K562 (cell line): ENCODE data around the gene KRT72. TPM values are rescaled to one million over a fixed set of nuclear protein-coding genes. Genes with fewer than 3 reads are reported as not detected.

ENCODE experiments used
- ATAC-seq: fragments of 200-7000 bp; cut with Tn5 transposase; 3 replicates; pipeline ENCODE4 v1.9.1; 2020; ENCODE audit warnings: moderate library complexity
- Bru-seq: library from RNA; stranded (reverse); fragments of 400-500 nt; gene quantifications from one replicate; lab custom pipeline; 2021; lab: Mats Ljungman, UMichigan
- BruChase-seq, 2 experiments: library from RNA; stranded (reverse); fragments of 400-500 nt; gene quantifications; one replicate each; lab custom pipeline; 2021; lab: Mats Ljungman, UMichigan
- BruUV-seq: library from RNA; stranded (reverse); fragments of 400-500 nt; replicated peaks from 2 replicates; lab custom pipeline; 2021; lab: Mats Ljungman, UMichigan
- CTCF ChIA-PET: fragments of 300-600 bp; formaldehyde crosslinking; extraction: SDS; loops from one replicate; lab custom pipeline; 2021; ENCODE audit warnings: low intra/inter-chr PET ratio; lab: Yijun Ruan, JAX
- POLR2A ChIA-PET: fragments of 300-600, 350-650 bp; sonication (Branson Sonifier 250); formaldehyde crosslinking; extraction: SDS; loops from one replicate; lab custom pipeline; 2021; ENCODE audit warnings: antibody characterized with exemption, inconsistent platforms; lab: Yijun Ruan, JAX
- DNase-seq, 4 experiments: peaks; one replicate each; pipeline versions ENCODE4 v3.0.0 to v3.0.0-alpha.2; 2011 to 2018; ENCODE audit warnings: low spot score in 3 of 4, mixed read lengths in 3 of 4; ENCODE audit errors: extremely low read depth in 1 of 4
- FAIRE-seq: peaks from 2 replicates; lab custom pipeline; 2011; peaks lifted over from hg19 to GRCh38; lab: Jason Lieb, UNC
- H2AFZ ChIP-seq: 2 replicates; pipeline ENCODE4 v1.6.0; 2011; ENCODE audit warnings: low read depth, low read length, control low read depth, inconsistent platforms
- H3K27ac ChIP-seq: fragments of 200-600 bp; 3 replicates; pipeline ENCODE4 v1.8.0; 2011; ENCODE audit warnings: low read depth, mild to moderate bottlenecking, control low read depth, inconsistent platforms, low read length, moderate library complexity, mixed read lengths; ENCODE audit errors: extremely low read depth
- H3K27me3 ChIP-seq, 2 experiments: fragments of 300-600 bp in 1 of 2; 2 replicates in 1 of 2; 3 replicates in 1 of 2; pipeline versions ENCODE4 v1.6.0 to v1.8.0; 2011; ENCODE audit warnings: inconsistent platforms in 2 of 2, low read length in 2 of 2, mild to moderate bottlenecking in 1 of 2, mixed read lengths in 1 of 2, moderate library complexity in 1 of 2; ENCODE audit not compliant: control insufficient read depth in 2 of 2, insufficient read depth in 2 of 2
- H3K36me3 ChIP-seq: fragments of 300-600 bp; 3 replicates; pipeline ENCODE4 v1.8.0; 2011; ENCODE audit warnings: mild to moderate bottlenecking, low read length, inconsistent platforms; ENCODE audit not compliant: control insufficient read depth, insufficient read depth
- H3K4me1 ChIP-seq, 2 experiments: fragments of 200-600 bp in 1 of 2; replicated peaks in 1 of 2; 2 replicates in 1 of 2; 3 replicates in 1 of 2; pipeline versions ENCODE4 v1.5.1 to v1.8.0; 2011; ENCODE audit warnings: inconsistent platforms in 2 of 2, low read length in 2 of 2, mild to moderate bottlenecking in 1 of 2, mixed read lengths in 1 of 2, moderate library complexity in 1 of 2; ENCODE audit not compliant: control insufficient read depth in 2 of 2, insufficient read depth in 2 of 2
- H3K4me2 ChIP-seq: 2 replicates; pipeline ENCODE4 v1.6.1; 2011; ENCODE audit warnings: low read length, control low read depth, inconsistent platforms, mixed read lengths; ENCODE audit not compliant: insufficient read depth
- H3K4me3 ChIP-seq: fragments of 200-600 bp; sonication (generic), shearing (Covaris generic); 2 replicates; pipeline ENCODE4 v1.5.1; 2016; ENCODE audit warnings: control low read depth, inconsistent platforms
- H3K79me2 ChIP-seq: fragments of 200-600 bp; 3 replicates; pipeline ENCODE4 v1.8.0; 2011; ENCODE audit warnings: low read length, inconsistent platforms; ENCODE audit not compliant: control insufficient read depth, insufficient read depth
- H3K9ac ChIP-seq, 2 experiments: 2 replicates each; pipeline versions ENCODE4 v1.6.0 to v1.6.1; 2011; ENCODE audit warnings: low read depth in 2 of 2, low read length in 2 of 2, control low read depth in 1 of 2, inconsistent platforms in 1 of 2, mild to moderate bottlenecking in 1 of 2, mixed read lengths in 1 of 2; ENCODE audit not compliant: insufficient read depth in 1 of 2
- H3K9me1 ChIP-seq: one replicate; pipeline ENCODE4 v1.6.0; 2011; ENCODE audit warnings: inconsistent platforms, mild to moderate bottlenecking, low read length, moderate library complexity; ENCODE audit not compliant: control insufficient read depth, insufficient read depth
- H3K9me3 ChIP-seq: replicated peaks from 2 replicates; pipeline ENCODE4 v1.5.1; 2011; ENCODE audit warnings: low read depth, low read length, inconsistent platforms; ENCODE audit not compliant: control insufficient read depth, insufficient read depth
- H4K20me1 ChIP-seq: replicated peaks from 2 replicates; pipeline ENCODE4 v1.6.1; 2011; ENCODE audit warnings: low read length, inconsistent platforms, mixed read lengths; ENCODE audit not compliant: control insufficient read depth, insufficient read depth
- ZC3H11A ChIP-seq: IDR thresholded peaks from 2 replicates; pipeline ENCODE4 v1.6.1; 2012; ENCODE audit warnings: low read depth, low read length, improper control_type of control experiment
- ZNF277 ChIP-seq: fragments of 250-450 bp; sonication (Bioruptor Pico); IDR thresholded peaks from 2 replicates; pipeline ENCODE4 v1.8.0; 2022; ENCODE audit warnings: inconsistent platforms, mild to moderate bottlenecking, moderate library complexity, borderline replicate concordance
- WGBS: fragments of 100-300 bp; shearing (Covaris generic); methylation state at CpG from one replicate; pipeline ENCODE4 v1.1.6; 2016; ENCODE audit warnings: low coverage, mixed read lengths; ENCODE audit not compliant: insufficient coverage; ENCODE audit errors: missing lambda C conversion rate; 5-methylcytosine and 5-hydroxymethylcytosine counted together
- in situ Hi-C: fragments of 300-500 bp; cut with MboI; formaldehyde crosslinking; loops from 4 replicates; pipeline ENCODE4 v1.15.0; 2018; ENCODE audit warnings: inconsistent platforms, mixed read lengths
- intact Hi-C: fragments of 100-400 bp; cut with micrococcal nuclease; formaldehyde crosslinking; loops from 2 replicates; pipeline ENCODE4 v1.14.2; 2022
- long read RNA-seq, 3 experiments: library from polyadenylated mRNA in 2 of 3; library from RNA in 1 of 3; unstranded in 2 of 3; stranded (forward) in 1 of 3; transcript quantifications; one replicate each; pipeline ENCODE4 v2.0.0, GENCODE V29; 2019 to 2022
- polyA minus RNA-seq, 3 experiments: library from RNA; depleted of rRNA, polyadenylated mRNA; stranded (reverse); fragments of >200 nt; gene quantifications; 2 replicates each; pipeline ENCODE4 v1.2.3, GENCODE V29; 2011
- polyA plus RNA-seq, 8 experiments: library from polyadenylated mRNA; depleted of rRNA in 4 of 8; stranded (reverse) in 5 of 8; unstranded in 3 of 8; fragments of >200 nt; fragmentation: Nextera tagmentation in 2 of 8; fragmentation: Illumina TruSeq in 1 of 8; extraction: Ambion mirVana in 2 of 8; extraction: Trizol in 1 of 8; gene quantifications; 2 replicates each; pipeline versions ENCODE4 v1.2.1 to v1.2.3, GENCODE V29; 2011 to 2014; ENCODE audit warnings: inconsistent platforms in 1 of 8, missing spikeins in 1 of 8
- total RNA-seq, 7 experiments: library from RNA; depleted of rRNA in 6 of 7; stranded (reverse); fragments of >200 nt in 6 of 7; fragmentation: Illumina TruSeq in 2 of 7; extraction: Trizol in 2 of 7; gene quantifications; 2 replicates each; pipeline versions ENCODE4 v1.2.1 to v1.2.3, GENCODE V29; 2011 to 2021; ENCODE audit warnings: low replicate concordance in 1 of 7
- TF ChIP-seq, protein P1 (sequence below): sonication (generic); formaldehyde crosslinking; IDR thresholded peaks from 2 replicates; pipeline ENCODE4 v1.8.1; 2023; ENCODE audit warnings: mild to moderate bottlenecking, missing genetic modification reagents

Gene KRT72
- not detected in 2 replicates for total RNA-seq (2011; cell fraction: chromatin; rRNA removed; ENCODE audit: low replicate concordance)
- not detected in 2 replicates for total RNA-seq (2011; cell fraction: nucleolus; rRNA removed)
- total RNA-seq (2011; cell fraction: nucleoplasm; rRNA removed): not detected in 2 replicates
- total RNA-seq (2014; rRNA removed) (not detected in 2 replicates), total RNA-seq (2014; rRNA removed; fragmentation: Illumina TruSeq; extraction: Trizol) (not detected in 2 replicates), total RNA-seq (2015; rRNA removed; fragmentation: Illumina TruSeq; extraction: Trizol) (not detected in 2 replicates), total RNA-seq (2021) (0.09 TPM in 1 of 2 replicates, not detected in the other), polyA plus RNA-seq (2011; rRNA removed) (not detected in 2 replicates), polyA plus RNA-seq (2014; fragmentation: Illumina TruSeq; extraction: Trizol) (not detected in 2 replicates), polyA plus RNA-seq (2014; fragmentation: Nextera tagmentation; extraction: Ambion mirVana) (not detected), polyA plus RNA-seq (2014; rRNA removed) (not detected in 2 replicates), polyA minus RNA-seq (2011; rRNA and poly(A)+ RNA removed) (not detected in 2 replicates), Bru-seq, nascent RNA (not detected), BruChase-seq, experiment 1, labeled RNA remaining after a 2-hour chase (percentile 8 among the genes with signal in this experiment), BruChase-seq, experiment 2, labeled RNA remaining after a 6-hour chase (not detected)
- not detected in 2 replicates for polyA plus RNA-seq (2011; cell fraction: cytosol; rRNA removed)
- polyA plus RNA-seq (2011; cell fraction: nucleus; rRNA removed): not detected in 2 replicates
- polyA plus RNA-seq (2012): 0.21 and 0.65 TPM in 2 replicates
- polyA minus RNA-seq (2011; cell fraction: cytosol; rRNA and poly(A)+ RNA removed): not detected in 2 replicates
- polyA minus RNA-seq (2011; cell fraction: nucleus; rRNA and poly(A)+ RNA removed): not detected in 2 replicates
- long read RNA-seq, experiment 1: 0 reads
- long read RNA-seq, experiment 2: 0 reads
- long read RNA-seq, experiment 3: 0 reads

DNA sequence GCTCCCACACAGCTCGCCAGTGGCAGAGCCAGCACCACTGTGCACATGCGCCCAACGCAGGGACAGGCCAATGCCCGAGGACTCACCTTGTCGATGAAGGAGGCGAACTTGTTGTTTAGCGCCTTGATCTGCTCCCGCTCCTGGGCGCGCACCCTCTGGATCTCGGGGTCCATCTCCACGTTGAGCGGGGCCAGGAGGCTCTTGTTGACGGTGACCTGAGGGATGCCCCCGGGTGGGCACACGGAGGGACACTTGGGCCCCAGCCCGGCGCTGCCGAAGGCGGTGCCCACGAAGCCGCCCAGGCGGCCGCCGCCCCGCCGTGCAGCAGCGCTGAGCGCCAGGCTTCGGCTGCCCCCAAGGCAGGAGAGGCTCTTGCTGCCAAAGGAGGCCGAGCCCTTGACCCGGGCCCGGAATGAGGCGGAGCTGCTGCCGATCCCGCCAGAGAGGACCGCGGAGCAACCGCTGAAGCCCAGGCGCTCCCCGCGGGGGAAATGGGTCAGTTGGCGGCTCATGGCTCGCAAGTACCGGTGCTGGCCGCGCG is at the start of gene KRT72:
TSS of gene KRT72 (minus strand) at position 523 of the 541 bp plus-strand sequence. CDS start at position 512, 11 bp downstream.
- H3K27ac ChIP-seq: no peak within 1 kb of the TSS
- H3K36me3 ChIP-seq: no peaks in the 10 kb centered on the region
- no peaks in the 10 kb centered on the region for H3K9me1 ChIP-seq
- H3K79me2 ChIP-seq: no peaks in the 10 kb centered on the region
- ChIA-PET CTCF (no interaction called here), POLR2A (no interaction called here)
- ATAC-seq (no peak), FAIRE-seq (no peak), DNase-seq (no peak)
- no peaks in the 10 kb centered on the region for H4K20me1 ChIP-seq
- 64% methylated on average over 25 of the region's 48 CpGs for WGBS
- no peak within 1 kb of the TSS for H3K9ac ChIP-seq
- no peaks in the 10 kb centered on the region for H3K9me3 ChIP-seq
- no peak for TF ChIP-seq ZNF277
- TF ChIP-seq, protein P1, sequence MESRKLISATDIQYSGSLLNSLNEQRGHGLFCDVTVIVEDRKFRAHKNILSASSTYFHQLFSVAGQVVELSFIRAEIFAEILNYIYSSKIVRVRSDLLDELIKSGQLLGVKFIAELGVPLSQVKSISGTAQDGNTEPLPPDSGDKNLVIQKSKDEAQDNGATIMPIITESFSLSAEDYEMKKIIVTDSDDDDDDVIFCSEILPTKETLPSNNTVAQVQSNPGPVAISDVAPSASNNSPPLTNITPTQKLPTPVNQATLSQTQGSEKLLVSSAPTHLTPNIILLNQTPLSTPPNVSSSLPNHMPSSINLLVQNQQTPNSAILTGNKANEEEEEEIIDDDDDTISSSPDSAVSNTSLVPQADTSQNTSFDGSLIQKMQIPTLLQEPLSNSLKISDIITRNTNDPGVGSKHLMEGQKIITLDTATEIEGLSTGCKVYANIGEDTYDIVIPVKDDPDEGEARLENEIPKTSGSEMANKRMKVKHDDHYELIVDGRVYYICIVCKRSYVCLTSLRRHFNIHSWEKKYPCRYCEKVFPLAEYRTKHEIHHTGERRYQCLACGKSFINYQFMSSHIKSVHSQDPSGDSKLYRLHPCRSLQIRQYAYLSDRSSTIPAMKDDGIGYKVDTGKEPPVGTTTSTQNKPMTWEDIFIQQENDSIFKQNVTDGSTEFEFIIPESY (CRISPR knock-in tag): peak; percentile 44; the same call in 1 of the 2 replicates
- no peak for TF ChIP-seq ZC3H11A
- peaks cover 0 to 29% of the 10 kb centered on the region in 2 experiments; a peak in 3 of 5 replicates for H3K27me3 ChIP-seq
- no peak within 1 kb of the TSS for H2AFZ ChIP-seq
- H3K4me2 ChIP-seq: no peak within 1 kb of the TSS
- in situ Hi-C loops (no loop called here), intact Hi-C loops (no loop called here)
- H3K4me3 ChIP-seq: no peak within 1 kb of the TSS
- BruUV-seq: no TSS peak
- peaks cover 6 to 10% of the 10 kb centered on the region in 2 experiments; a peak in 3 of 5 replicates for H3K4me1 ChIP-seq
